NB4 (cell line): Measurements from ENCODE around the gene GTSE1.

Source experiments
- DNase-seq: peaks from one replicate; pipeline ENCODE4 v3.0.0; 2010; ENCODE audit warnings: low read depth
- H3K4me3 ChIP-seq: one replicate; pipeline ENCODE4 v1.5.1; 2011; ENCODE audit warnings: mild to moderate bottlenecking, low read depth, low read length, moderate library complexity
- CTCF ChIP-seq: IDR thresholded peaks from one replicate; pipeline ENCODE4 v1.5.1; 2012; ENCODE audit warnings: low read depth, low read length
- MYC ChIP-seq: IDR thresholded peaks from 2 replicates; pipeline ENCODE4 v1.6.1; 2011; ENCODE audit warnings: low read depth, low read length
- POLR2A ChIP-seq: IDR thresholded peaks from 2 replicates; pipeline ENCODE4 v1.6.1; 2011; ENCODE audit warnings: mild to moderate bottlenecking; ENCODE audit not compliant: insufficient read length; ENCODE audit errors: extremely low read depth
- TF ChIP-seq, protein P1 (sequence below): IDR thresholded peaks from 2 replicates; pipeline ENCODE4 v1.6.1; 2011; ENCODE audit warnings: low read depth, low read length

The GTSE1 gene

GRCh38 chr22:46354176-46354992 lies 57.7 kb downstream of the GTSE1 start:
- TF ChIP-seq MYC (no peak), CTCF (no peak), POLR2A (no peak)
- TF ChIP-seq, protein P1, sequence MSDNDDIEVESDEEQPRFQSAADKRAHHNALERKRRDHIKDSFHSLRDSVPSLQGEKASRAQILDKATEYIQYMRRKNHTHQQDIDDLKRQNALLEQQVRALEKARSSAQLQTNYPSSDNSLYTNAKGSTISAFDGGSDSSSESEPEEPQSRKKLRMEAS: no peak

GRCh38 chr22:46354993-46355305 lies 58.3 kb downstream of the GTSE1 start:
- DNase-seq: no peak
- TF ChIP-seq MYC: no peak
- TF ChIP-seq, protein P1: no peak
- TF ChIP-seq CTCF: no peak
- no peak for TF ChIP-seq POLR2A
- H3K4me3 ChIP-seq: no peak overlapping the region

More at GRCh38 chr22:46354176-46354992, 57.7 kb downstream of the GTSE1 start:
- H3K4me3 ChIP-seq: no peak overlapping the region
- no peak for DNase-seq

DNA sequence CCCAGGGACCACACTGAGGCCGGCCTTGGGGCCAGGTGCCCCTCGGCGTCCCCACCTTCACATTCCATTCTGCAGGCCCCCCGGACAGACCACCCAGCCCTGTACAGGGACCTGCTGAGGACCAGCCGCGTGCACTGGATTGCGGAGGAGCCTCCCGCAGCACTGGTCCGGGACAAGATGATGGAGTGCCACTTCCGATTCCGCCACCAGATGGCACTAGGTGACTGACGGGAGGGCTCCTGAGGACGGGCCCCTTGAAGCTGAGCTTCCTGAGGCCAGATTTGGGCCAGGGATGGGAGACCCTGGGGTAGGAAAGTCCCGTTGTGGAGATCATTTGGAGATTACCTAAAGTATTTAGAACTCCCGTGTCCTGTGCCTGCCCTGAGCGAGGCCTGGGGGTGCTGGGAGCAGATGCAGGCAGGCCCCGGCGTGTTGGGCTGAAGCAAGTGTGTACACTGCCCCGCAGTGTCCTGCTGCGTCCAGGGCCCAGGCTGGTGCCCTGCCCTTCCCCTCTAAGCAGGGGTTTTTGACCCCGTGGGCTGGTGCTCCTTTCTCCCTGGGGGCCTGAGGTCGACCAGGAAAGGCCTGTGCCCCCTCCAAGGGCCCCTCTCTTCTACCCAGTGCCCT lies 58.8 kb downstream of the GTSE1 start:
- H3K4me3 ChIP-seq: no peak overlapping the region
- no peak for TF ChIP-seq POLR2A
- peak; percentile 73 for TF ChIP-seq CTCF

DNA sequence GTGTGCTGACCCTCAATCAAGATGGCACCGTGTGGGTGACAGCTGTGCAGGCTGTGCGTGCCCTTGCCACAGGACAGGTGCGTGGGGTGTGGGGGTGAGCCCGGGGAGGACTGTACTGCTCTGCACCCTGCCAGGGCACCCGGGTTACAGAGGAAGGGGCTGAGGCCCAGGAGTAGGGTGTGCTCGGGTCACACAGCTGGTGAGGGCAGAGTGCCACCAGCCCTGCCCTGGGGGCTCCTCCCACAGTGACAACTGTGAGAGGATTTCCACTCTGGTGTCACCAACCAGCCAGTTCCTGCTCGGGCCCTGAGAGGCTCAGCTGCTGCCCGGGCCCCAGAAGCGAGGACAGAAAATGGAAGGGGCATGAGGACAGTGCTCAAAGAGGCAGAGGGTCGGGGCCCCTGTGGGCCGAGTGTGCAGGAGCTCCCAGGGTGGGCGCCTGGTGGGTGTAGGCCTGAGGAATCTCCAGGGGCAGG lies 59.4 kb downstream of the GTSE1 start:
- no peak overlapping the region for H3K4me3 ChIP-seq
- no peak for DNase-seq
- TF ChIP-seq, protein P1: no peak
- no peak for TF ChIP-seq CTCF
- TF ChIP-seq POLR2A: no peak

More for the DNA sequence above, 58.8 kb downstream of the GTSE1 start:
- DNase-seq: peak; percentile 71

GRCh38 chr22:46356496-46357480 lies 60.1 kb downstream of the GTSE1 start:
- DNase-seq: no peak
- H3K4me3 ChIP-seq: no peak overlapping the region
- TF ChIP-seq, protein P1: no peak
- peak; percentile 3 for TF ChIP-seq CTCF
